Measurements from ENCODE around the gene CNKSR2. TPM values are rescaled to one million over a fixed set of nuclear protein-coding genes. Genes with fewer than 3 reads are reported as not detected.

Gene CNKSR2
- total RNA-seq, 1 donor from 2014 or later, result 1.1 TPM

DNA sequence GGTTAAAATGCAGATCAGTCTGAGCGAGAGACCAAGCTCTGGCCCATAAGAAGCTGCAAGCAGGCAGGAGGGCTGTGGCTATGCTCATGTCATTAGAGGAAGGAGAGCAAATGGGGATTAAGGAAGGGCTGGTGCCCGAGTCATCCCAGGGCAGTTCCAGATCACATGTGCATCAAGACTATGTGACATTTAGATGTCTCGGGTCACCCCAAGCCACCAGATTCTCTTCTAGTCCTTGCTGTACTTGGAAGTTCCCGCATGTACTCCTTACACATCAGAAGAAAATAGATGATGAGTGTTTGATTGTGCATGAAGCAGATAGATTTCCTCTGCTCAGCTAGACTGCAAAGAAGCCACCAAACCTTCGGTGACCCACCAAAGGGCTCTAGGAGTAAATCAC, 326.1 kb downstream of the CNKSR2 start:
- TF ChIP-seq, protein P1, sequence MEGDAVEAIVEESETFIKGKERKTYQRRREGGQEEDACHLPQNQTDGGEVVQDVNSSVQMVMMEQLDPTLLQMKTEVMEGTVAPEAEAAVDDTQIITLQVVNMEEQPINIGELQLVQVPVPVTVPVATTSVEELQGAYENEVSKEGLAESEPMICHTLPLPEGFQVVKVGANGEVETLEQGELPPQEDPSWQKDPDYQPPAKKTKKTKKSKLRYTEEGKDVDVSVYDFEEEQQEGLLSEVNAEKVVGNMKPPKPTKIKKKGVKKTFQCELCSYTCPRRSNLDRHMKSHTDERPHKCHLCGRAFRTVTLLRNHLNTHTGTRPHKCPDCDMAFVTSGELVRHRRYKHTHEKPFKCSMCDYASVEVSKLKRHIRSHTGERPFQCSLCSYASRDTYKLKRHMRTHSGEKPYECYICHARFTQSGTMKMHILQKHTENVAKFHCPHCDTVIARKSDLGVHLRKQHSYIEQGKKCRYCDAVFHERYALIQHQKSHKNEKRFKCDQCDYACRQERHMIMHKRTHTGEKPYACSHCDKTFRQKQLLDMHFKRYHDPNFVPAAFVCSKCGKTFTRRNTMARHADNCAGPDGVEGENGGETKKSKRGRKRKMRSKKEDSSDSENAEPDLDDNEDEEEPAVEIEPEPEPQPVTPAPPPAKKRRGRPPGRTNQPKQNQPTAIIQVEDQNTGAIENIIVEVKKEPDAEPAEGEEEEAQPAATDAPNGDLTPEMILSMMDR (IDR thresholded peaks at IDR 0.05; ENCODE audit: unreplicated experiment), result no peak
- Mint-ChIP-seq H3K27ac (ENCODE audit: unreplicated experiment) (no peak overlapping the region), H3K4me1 (ENCODE audit: unreplicated experiment) (no peaks in the 10 kb centered on the region), H3K9me3 (ENCODE audit: unreplicated experiment) (no peaks in the 10 kb centered on the region), H3K4me3 (ENCODE audit: unreplicated experiment) (no peak overlapping the region), H3K36me3 (ENCODE audit: low read depth, unreplicated experiment) (no peaks in the 10 kb centered on the region), H3K27me3 (ENCODE audit: unreplicated experiment) (no peaks in the 10 kb centered on the region)
- DNase-seq (ENCODE audit: low spot score), result no peak

DNA sequence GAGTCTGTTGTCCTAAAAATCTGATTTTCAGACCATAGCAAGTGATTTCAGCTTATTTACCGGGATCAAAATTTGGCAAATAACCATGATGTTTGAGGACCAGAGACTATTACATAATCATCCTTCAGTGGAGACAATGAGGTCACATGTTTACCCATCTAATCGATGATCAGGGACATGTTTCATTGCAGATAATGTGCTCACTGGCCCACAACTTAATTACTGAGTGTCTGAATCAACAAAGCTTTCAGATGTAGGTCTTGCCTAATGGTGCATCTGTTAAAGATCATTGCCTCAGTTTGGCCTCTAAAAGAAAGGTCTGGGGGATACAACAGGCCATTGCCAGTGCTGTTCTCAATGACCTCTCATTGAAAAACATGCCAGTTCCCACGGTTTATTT, 326.7 kb downstream of the CNKSR2 start:
- Mint-ChIP-seq H3K4me3 (ENCODE audit: unreplicated experiment) (no peak overlapping the region), H3K4me1 (ENCODE audit: unreplicated experiment) (no peaks in the 10 kb centered on the region)

DNA sequence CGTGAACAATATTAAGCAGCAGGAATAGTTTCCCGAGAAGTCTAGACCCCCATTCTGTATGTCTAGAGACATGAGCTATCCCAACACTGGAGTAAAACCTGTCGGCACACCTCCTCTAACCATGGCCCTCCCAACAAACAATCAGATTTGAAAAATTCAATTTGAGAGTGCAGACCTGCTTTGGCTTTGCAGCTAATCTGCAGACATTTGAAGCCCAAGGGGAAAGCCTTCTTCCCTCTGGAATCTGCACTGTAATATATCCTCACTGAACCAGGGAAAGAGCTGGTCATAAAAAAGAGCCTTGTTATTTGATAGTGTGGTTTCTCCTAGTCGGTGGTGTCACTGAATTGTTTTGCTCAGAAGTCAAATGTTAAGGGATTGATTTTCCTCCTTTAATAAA, 328.5 kb downstream of the CNKSR2 start:
- Mint-ChIP-seq H3K4me1 (ENCODE audit: unreplicated experiment) (no peaks in the 10 kb centered on the region), H3K27ac (ENCODE audit: unreplicated experiment) (no peak overlapping the region), H3K27me3 (ENCODE audit: unreplicated experiment) (no peaks in the 10 kb centered on the region), H3K9me3 (ENCODE audit: unreplicated experiment) (no peaks in the 10 kb centered on the region), H3K36me3 (ENCODE audit: low read depth, unreplicated experiment) (no peaks in the 10 kb centered on the region), H3K4me3 (ENCODE audit: unreplicated experiment) (no peak overlapping the region)
- DNase-seq (ENCODE audit: low spot score), result no peak
- TF ChIP-seq, protein P1 (IDR thresholded peaks at IDR 0.05; ENCODE audit: unreplicated experiment), result no peak

More for the DNA sequence above, 326.7 kb downstream of the CNKSR2 start:
- TF ChIP-seq, protein P1 (IDR thresholded peaks at IDR 0.05; ENCODE audit: unreplicated experiment), result no peak
- Mint-ChIP-seq H3K27ac (ENCODE audit: unreplicated experiment) (no peak overlapping the region), H3K9me3 (ENCODE audit: unreplicated experiment) (no peaks in the 10 kb centered on the region), H3K27me3 (ENCODE audit: unreplicated experiment) (no peaks in the 10 kb centered on the region), H3K36me3 (ENCODE audit: low read depth, unreplicated experiment) (no peaks in the 10 kb centered on the region)
- no peak for DNase-seq (ENCODE audit: low spot score)

Measured in endothelial cell (in vitro differentiated cells).